GM12865 (cell line): Measurements from ENCODE around the gene COL20A1.

Experiments
- DNase-seq: peaks from one replicate; pipeline ENCODE4 v3.0.0; 2010; ENCODE audit warnings: low read depth
- H3K4me3 ChIP-seq: 2 replicates; pipeline ENCODE4 v1.5.1; 2011; ENCODE audit warnings: mild to moderate bottlenecking, low read depth, low read length, control low read depth
- TF ChIP-seq, protein P1 (sequence below): IDR thresholded peaks from 2 replicates; pipeline ENCODE4 v1.5.1; 2011; ENCODE audit warnings: low read length, control low read depth, low read depth, inconsistent platforms; ENCODE audit not compliant: insufficient read depth; ENCODE audit errors: missing control alignments

Gene COL20A1

DNA sequence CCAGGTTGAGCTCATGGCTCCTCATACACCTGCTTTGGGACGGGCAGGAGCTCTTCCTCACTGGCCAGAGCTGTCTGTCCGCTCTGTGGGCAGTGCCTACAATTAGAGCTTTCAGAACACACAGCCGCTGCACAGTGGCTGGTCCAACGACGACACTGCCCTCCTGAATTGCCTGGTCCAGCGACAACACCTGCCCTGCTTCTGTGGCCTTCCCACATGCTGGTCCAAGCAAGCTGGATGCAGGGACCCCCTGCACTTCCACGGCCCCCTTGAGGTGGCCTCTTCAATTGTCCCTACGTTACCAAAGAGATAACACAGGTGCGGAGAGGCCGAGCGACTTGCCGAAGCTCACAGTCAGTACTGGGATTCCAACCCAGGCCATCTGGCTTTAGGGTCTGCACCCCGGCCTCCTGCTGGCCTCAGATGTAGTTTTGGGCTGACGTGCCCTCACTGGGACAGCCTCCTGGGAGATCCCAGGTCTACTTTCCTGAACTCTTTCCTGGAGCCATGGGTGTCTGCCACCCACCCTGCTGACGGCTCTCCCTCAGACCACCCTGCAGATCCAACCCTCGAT is 69.5 kb downstream of the COL20A1 start:
- H3K4me3 ChIP-seq = no peak overlapping the region
- TF ChIP-seq, protein P1, sequence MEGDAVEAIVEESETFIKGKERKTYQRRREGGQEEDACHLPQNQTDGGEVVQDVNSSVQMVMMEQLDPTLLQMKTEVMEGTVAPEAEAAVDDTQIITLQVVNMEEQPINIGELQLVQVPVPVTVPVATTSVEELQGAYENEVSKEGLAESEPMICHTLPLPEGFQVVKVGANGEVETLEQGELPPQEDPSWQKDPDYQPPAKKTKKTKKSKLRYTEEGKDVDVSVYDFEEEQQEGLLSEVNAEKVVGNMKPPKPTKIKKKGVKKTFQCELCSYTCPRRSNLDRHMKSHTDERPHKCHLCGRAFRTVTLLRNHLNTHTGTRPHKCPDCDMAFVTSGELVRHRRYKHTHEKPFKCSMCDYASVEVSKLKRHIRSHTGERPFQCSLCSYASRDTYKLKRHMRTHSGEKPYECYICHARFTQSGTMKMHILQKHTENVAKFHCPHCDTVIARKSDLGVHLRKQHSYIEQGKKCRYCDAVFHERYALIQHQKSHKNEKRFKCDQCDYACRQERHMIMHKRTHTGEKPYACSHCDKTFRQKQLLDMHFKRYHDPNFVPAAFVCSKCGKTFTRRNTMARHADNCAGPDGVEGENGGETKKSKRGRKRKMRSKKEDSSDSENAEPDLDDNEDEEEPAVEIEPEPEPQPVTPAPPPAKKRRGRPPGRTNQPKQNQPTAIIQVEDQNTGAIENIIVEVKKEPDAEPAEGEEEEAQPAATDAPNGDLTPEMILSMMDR = no peak
- no peak for DNase-seq

DNA sequence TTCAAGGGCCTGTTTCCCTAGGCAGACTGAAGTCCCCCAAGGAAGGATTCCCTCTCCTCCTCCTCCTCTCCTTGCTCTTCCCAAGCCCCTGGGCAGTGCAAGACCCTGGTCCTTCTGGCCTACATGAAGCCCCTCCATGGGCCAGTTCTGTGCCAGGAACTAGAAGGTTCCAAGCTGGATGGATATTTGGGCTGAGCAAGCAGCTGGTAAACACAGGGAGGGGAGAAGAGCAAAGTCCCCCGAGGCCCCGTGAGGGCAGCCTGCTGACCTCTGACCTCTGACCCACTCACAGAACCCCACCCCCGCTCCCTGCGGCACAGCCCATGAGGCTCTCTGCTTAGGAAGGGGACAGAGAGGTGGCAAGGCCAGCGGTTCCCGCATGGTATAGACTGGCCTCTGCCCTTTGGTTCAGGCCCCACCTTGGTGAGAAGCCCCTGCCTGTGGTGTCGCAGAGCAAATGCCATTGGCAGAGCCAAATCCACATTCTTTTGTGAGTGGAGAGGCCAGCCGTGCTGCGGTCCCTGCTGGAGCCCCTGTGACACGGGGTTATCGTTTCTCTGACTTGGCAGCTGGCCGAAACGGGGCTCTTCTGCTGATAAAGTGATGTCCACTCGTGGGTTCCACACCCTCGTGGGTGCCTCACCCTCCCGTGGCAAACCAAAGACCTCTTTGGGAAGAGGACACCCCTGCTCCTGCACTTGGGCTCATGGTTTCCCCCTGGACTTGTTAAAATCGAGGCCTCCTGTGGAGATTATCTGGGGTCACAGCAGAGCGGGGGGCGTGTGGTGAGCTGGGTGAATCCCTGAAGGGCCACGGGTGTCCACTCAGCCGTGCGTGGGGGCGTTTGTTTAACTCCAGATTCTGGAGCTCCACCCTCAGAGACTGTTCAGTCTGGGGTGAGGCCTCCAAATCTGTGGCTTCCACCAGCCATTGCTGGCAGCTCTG is 70.3 kb downstream of the COL20A1 start:
- no peak overlapping the region for H3K4me3 ChIP-seq
- DNase-seq = no peak
- TF ChIP-seq, protein P1 = no peak

DNA sequence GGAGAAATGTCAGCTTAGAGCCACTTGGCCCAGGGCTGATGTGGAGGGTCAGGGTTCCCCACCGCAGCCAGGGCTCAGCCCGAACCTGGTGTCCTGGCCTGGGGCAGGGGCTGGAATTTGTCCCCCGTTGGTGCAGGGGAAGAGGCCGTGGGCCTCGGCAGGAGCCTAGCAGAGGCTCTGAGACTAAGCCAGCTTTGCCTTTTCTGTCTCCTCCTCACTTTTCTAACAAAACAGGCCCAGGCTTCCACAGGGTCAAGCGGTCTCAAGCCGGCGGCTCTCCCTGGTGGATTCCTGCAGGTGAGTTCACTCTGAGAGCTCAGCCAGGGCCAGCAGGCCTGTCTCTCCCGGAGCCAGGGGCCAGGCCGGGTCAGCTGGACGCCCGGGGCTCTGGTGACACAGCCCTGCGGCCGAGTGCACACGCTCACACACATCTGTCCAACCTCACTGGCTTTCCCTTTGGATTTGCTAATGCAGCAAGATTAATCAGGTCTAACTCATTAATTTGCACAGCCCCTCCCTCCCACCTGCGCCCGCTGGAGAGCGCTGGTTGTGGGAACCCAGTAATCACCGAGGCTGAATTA is 71.1 kb downstream of the COL20A1 start:
- TF ChIP-seq, protein P1 = no peak
- DNase-seq = no peak
- no peak overlapping the region for H3K4me3 ChIP-seq

DNA sequence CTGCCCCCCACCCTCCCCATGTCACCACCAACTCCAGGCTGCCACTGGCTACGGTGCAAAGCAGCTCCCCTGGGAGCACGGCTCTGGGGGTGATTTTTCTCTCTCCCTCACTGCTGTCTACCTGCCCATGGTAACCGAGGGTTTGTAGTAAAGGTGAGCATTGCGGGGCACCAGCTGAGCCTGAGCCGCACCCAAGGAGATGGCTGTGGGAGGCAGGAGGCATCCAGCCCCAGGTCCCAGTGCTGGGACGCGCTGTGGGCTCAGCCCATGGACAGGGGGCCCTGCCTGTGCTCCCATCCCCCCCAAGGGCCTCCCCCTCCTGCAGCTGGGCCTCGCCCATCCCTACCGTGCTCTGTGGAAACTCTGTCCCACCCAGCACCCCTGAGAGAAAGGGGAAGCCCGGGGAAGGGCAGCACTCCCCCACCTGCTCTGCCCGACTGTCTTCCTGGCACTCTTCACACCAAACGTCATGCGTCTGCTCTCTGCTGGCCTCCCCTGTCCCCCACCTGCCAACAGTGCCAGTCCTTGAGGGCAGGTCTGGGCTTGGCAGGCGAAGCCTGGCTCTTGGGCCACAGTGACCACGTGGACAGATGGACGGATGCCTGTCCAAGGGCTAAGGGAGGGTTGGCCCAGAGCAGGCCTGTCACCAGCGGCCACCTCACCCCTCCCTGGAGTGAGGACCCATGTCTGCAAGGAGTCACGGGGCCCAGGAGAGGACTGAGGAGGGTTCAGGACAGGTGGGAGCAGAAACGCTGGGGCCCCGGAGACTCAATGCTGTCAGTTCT is 72.0 kb downstream of the COL20A1 start:
- DNase-seq = no peak
- TF ChIP-seq, protein P1 = no peak
- H3K4me3 ChIP-seq = no peak overlapping the region

DNA sequence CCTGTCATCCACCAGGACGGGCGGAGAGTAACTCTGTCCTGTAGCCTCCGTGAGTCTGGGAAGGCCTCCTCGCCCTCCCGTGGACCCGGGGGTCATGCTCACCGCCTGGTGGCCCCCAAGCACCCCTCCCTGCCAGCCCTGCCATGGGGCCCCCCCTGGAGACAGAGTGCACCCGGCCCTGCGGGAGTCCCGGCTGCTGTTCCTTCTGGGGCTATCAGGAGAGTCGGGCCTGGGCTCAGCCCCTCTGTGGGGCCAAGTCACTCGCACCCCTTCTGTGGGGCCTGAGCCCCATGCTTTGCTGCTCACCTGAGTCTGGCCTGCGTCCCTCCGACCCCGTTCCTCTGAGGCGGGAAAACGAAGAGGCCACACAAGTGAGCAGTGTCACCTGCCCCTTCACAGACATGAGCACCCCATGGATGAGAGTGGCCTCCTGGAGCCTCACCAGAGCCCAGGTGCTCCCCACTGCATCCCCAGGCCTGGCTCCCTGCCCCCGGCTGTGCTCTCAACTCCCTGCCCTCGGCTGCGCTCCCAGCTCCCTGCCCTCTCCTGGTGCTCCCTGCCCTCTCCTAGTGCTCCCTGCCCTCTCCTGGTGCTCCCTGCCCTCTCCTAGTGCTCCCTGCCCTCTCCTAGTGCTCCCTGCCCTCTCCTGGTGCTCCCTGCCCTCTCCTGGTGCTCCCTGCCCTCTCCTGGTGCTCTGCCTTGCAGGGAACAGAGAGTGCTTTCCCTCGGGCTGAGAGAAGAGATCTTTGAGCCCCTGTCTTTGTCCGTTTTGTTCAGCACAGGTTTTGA is 72.8 kb downstream of the COL20A1 start:
- H3K4me3 ChIP-seq = no peak overlapping the region
- TF ChIP-seq, protein P1 = no peak
- no peak for DNase-seq
